Ovary (tissue), 9 donors: ENCODE measurements around the gene CBX7. TPM values are rescaled to one million over a fixed set of nuclear protein-coding genes. Genes with fewer than 3 reads are reported as not detected.

Experiments
- DNase-seq, 5 donors: peaks; one replicate each; pipeline ENCODE4 v3.0.0-alpha.2; 2019 to 2020
- H3K27ac ChIP-seq, 2 donors: fragments of 200-600 bp; one replicate each; pipeline versions ENCODE4 v1.5.1 to v1.8.0; 2019 to 2022
- H3K27me3 ChIP-seq: fragments of 200-600 bp; one replicate; pipeline ENCODE4 v1.8.0; 2022
- H3K36me3 ChIP-seq: fragments of 200-600 bp; sonication (generic); one replicate; pipeline ENCODE4 v1.5.1; 2019
- H3K4me1 ChIP-seq: one replicate; pipeline ENCODE4 v1.8.1; 2013; ENCODE audit warnings: mild to moderate bottlenecking, moderate library complexity; ENCODE audit not compliant: insufficient read depth
- H3K4me3 ChIP-seq: fragments of 200-600 bp; sonication (generic); one replicate; pipeline ENCODE4 v1.5.1; 2017
- H3K9me3 ChIP-seq, 2 donors: fragments of 200-600 bp in 1 of 2; sonication (generic) in 1 of 2; one replicate each; pipeline versions ENCODE4 v1.5.1 to v1.8.1; 2013 to 2019; ENCODE audit warnings: mild to moderate bottlenecking in 1 of 2, moderate library complexity in 1 of 2
- CTCF ChIP-seq, 3 donors: fragments of 450-650 bp in 2 of 3; fragments of 200-600 bp in 1 of 3; IDR thresholded peaks; one replicate each; pipeline versions ENCODE4 v1.5.1 to v1.8.0; 2016 to 2022; ENCODE audit warnings: antibody characterized with exemption in 3 of 3, mild to moderate bottlenecking in 1 of 3
- EP300 ChIP-seq: sonication (generic); formaldehyde crosslinking; IDR thresholded peaks from one replicate; pipeline ENCODE4 v1.6.1; 2017; ENCODE audit warnings: antibody characterized with exemption
- POLR2A ChIP-seq: fragments of 450-650 bp; IDR thresholded peaks from one replicate; pipeline ENCODE4 v1.6.1; 2017; ENCODE audit warnings: antibody characterized with exemption, mild to moderate bottlenecking, moderate library complexity
- WGBS, 3 donors: extraction: QIAGEN DNeasy Blood & Tissue Kit in 1 of 3; methylation state at CpG; one replicate each; pipeline versions ENCODE4 v1.1.5 to v1.1.7; 2013 to 2017; 5-methylcytosine and 5-hydroxymethylcytosine counted together
- intact Hi-C, 4 donors: fragments of 100-400 bp; cut with DNase I; formaldehyde crosslinking; loops; one replicate each; pipeline versions ENCODE4 v1.11.0 to v1.15.1; 2022 to 2023
- polyA plus RNA-seq, 2 donors: library from polyadenylated mRNA; stranded (reverse); fragments of 200-250 nt in 1 of 2; fragments of 350-450 nt in 1 of 2; fragmentation: Illumina TruSeq in 1 of 2; extraction: RNeasy Lipid Tissue Mini Kit (QIAGEN cat#74804) in 1 of 2; gene quantifications; one replicate each; pipeline ENCODE4 v1.2.3, GENCODE V29; 2013 to 2014
- total RNA-seq, 7 donors: library from RNA; depleted of rRNA in 2 of 7; stranded (reverse); fragments of >200 nt in 2 of 7; fragmentation: NEBNext Ultra II Directional in 3 of 7; extraction: Animal tissue kit (Norgen Biotek cat#: 25700) in 3 of 7; gene quantifications; one replicate each; pipeline versions ENCODE4 v1.1.0 to v1.2.4, GENCODE V29; 2016 to 2023
- donor health status: DM: no; HTN: no; CAD: no; lungs with moderate emphysema.
- donor health status: DM: no; HTN: no; CAD: no.
- donor health status: Bipolar disorder and iron deficiency.
- donor health status: DM: yes; HTN: yes; CAD: no.
- donor health status: DM: no; HTN: no; CAD: no.
- donor health status: DM: yes; HTN: yes; CAD: no.

The CBX7 gene
- total and polyA plus RNA-seq, 9 donors = 40.7 to 107 (median 84.9) TPM

DNA sequence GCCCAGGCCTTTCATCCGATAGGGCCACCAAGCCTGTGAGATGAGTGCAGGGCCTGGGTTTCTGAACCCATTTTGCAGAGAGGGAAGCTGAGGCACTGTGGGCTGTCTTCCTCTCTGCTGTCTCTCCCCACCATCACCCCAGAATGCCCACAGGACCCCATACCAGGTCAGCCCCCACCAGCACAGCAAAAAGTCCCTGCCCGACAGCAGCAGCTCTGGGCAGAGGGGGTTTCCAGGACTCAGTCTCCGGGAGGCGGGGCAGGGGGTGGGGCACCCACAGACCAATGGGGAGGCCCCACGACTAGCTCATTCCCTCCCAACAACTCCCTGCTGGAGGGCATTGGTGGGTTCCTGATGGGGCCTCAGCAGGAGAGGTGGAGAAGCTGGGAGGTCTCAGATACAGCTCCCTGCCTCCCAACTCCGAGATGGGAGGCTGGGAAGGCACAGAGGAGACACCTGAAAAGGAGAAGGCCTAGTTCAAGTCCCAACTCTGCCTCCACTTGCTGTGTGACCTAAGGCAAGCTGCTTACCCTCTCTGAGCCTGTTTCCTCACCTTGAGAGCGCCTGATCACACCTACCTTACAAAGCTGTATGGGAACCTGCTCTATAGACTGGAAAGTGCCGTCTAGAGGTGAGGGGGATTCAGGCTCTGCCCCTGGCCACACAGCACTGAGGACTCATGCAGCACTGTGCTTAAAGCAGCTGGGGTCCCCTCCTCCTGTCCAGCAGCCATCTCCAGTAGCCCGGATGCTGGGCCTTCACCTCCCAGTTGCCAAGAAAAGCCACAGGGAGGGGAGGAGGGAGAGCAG is 3.5 kb downstream of the CBX7 start:
- H3K27me3 ChIP-seq = no peaks in the 10 kb centered on the region
- DNase-seq = peak; percentile 83 to 88 (median 85)
- H3K4me1 ChIP-seq = peaks cover 26% of the 10 kb centered on the region
- TF ChIP-seq EP300 (no peak), CTCF (IDR thresholded peaks at IDR 0.05) (no peak), POLR2A (peak; percentile 26)
- H3K4me3 ChIP-seq = peak overlapping the region; percentile 6
- intact Hi-C loops = no loop called here
- no peaks in the 10 kb centered on the region for H3K9me3 ChIP-seq
- H3K36me3 ChIP-seq = no peaks in the 10 kb centered on the region
- peak overlapping the region; percentile 93 to 97 for H3K27ac ChIP-seq
- WGBS, 3 donors = 41 to 54% (median 52%) methylated on average over 9 of the region's 9 CpGs

- Histone ChIP-seq H3K9me3 (no peaks in the 10 kb centered on the region), H3K36me3 (no peaks in the 10 kb centered on the region), H3K4me3 (no peak overlapping the region), H3K4me1 (peaks cover 27% of the 10 kb centered on the region), H3K27me3 (no peaks in the 10 kb centered on the region), H3K27ac (peak overlapping the region; percentile 93 to 97)
- TF ChIP-seq POLR2A = no peak
- TF ChIP-seq CTCF (IDR thresholded peaks at IDR 0.05) = no peak
- TF ChIP-seq EP300 = no peak
- 32 to 57% (median 43%) methylated on average over 16 of the region's 16 CpGs for WGBS, 3 donors
- peak in 2 of 5 donors; percentile 61 to 66 for DNase-seq
- intact Hi-C loops = no loop called here
Observed at GRCh38 chr22:39148026-39148726, 4.3 kb downstream of the CBX7 start.

DNA sequence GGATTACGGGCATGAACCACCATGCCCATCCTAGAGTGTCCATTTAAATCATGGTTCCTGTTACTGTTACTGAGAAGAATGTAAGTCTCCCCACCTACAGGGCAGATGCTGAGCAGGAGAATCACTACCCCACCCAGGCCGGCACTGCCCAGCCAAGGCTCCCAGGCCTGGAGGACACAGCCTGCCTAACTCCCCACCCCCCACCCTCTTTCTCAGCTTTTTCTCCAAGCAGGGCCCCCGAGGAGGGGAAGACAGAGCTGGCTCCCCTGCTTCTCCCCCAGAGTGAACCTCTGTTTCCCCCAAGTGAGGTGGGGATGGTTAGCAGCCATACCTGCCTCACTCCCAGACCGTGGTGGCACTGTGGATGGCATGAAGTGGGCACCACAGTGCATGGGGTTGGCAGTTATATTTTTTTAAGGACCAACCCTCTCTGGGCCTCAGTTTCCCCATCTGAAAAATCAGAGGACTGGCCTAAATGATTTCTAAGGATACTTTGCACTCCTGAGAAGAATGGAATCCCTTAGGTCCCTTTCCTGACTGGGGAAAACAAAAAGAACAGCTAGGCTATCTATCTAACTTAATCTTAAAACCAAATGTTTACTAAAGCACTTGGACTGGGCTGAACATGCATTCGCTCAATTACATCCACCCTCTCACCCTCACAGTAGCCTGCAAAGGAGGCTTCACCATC is 5.0 kb downstream of the CBX7 start:
- H3K36me3 ChIP-seq = no peaks in the 10 kb centered on the region
- intact Hi-C loops = no loop called here
- peak in 1 of 5 donors; percentile 26 for DNase-seq
- 70 to 75% (median 72%) methylated on average over 4 to 5 of the region's 5 CpGs for WGBS, 3 donors
- no peaks in the 10 kb centered on the region for H3K9me3 ChIP-seq
- H3K4me1 ChIP-seq = peaks cover 27% of the 10 kb centered on the region
- peak overlapping the region; percentile 93 to 97 for H3K27ac ChIP-seq
- TF ChIP-seq POLR2A (no peak), EP300 (no peak), CTCF (IDR thresholded peaks at IDR 0.05) (no peak)
- no peaks in the 10 kb centered on the region for H3K27me3 ChIP-seq
- H3K4me3 ChIP-seq = no peak overlapping the region

GRCh38 chr22:39146256-39147101 is 6.0 kb downstream of the CBX7 start:
- DNase-seq = peak in 2 of 5 donors; percentile 42 to 45
- peaks cover 27% of the 10 kb centered on the region for H3K4me1 ChIP-seq
- no peaks in the 10 kb centered on the region for H3K36me3 ChIP-seq
- TF ChIP-seq CTCF (IDR thresholded peaks at IDR 0.05) (no peak), EP300 (no peak), POLR2A (no peak)
- WGBS, 3 donors = 60 to 69% (median 66%) methylated on average over 6 of the region's 6 CpGs
- intact Hi-C loops = no loop called here
- peak overlapping the region; percentile 55 for H3K4me3 ChIP-seq
- no peaks in the 10 kb centered on the region for H3K27me3 ChIP-seq
- peak overlapping the region; percentile 93 to 97 for H3K27ac ChIP-seq
- no peaks in the 10 kb centered on the region for H3K9me3 ChIP-seq
